ENCODE measurements around the gene RBM5.

RBM5 gene

GRCh38 chr3:50050361-50050760 lies 38.4 kb upstream of the RBM5 start:
- H3K4me1 ChIP-seq (ENCODE audit: insufficient read depth, low read length, poor library complexity, severe bottlenecking), result peaks cover 9% of the 10 kb centered on the region
- TF ChIP-seq EZH2phosphoT487 (IDR thresholded peaks at IDR 0.05; ENCODE audit: borderline replicate concordance) (no peak), CTCF (conservative IDR thresholded peaks at IDR 0.05; ENCODE audit: low read length) (no peak)
- no peaks in the 10 kb centered on the region for H3F3A ChIP-seq (ENCODE audit: low read depth)
- no peak overlapping the region for H3K4me3 ChIP-seq (ENCODE audit: low read length, poor library complexity, severe bottlenecking)
- H3K79me2 ChIP-seq (ENCODE audit: insufficient read depth, low read length), result no peaks in the 10 kb centered on the region
- no peak overlapping the region for H3K9ac ChIP-seq (ENCODE audit: low read depth, low read length, poor library complexity, severe bottlenecking)
- H3K9me3 ChIP-seq (ENCODE audit: insufficient read depth, low read depth, low read length), result no peaks in the 10 kb centered on the region
- H4K20me1 ChIP-seq (ENCODE audit: insufficient read depth, low read length, poor library complexity, severe bottlenecking), result no peaks in the 10 kb centered on the region
- no peak overlapping the region for H2AFZ ChIP-seq (ENCODE audit: low read length)
- peaks cover 69% of the 10 kb centered on the region for H3K36me3 ChIP-seq (ENCODE audit: insufficient read depth, low read length)
- peak overlapping the region; percentile 32 for H3K4me2 ChIP-seq (ENCODE audit: low read depth, low read length, poor library complexity, severe bottlenecking)
- no peaks in the 10 kb centered on the region for H3K27me3 ChIP-seq (ENCODE audit: insufficient read depth, low read length, poor library complexity, severe bottlenecking)
- H3K9me2 ChIP-seq (replicated peaks; ENCODE audit: low read depth, low read length), result no peaks in the 10 kb centered on the region

DNA sequence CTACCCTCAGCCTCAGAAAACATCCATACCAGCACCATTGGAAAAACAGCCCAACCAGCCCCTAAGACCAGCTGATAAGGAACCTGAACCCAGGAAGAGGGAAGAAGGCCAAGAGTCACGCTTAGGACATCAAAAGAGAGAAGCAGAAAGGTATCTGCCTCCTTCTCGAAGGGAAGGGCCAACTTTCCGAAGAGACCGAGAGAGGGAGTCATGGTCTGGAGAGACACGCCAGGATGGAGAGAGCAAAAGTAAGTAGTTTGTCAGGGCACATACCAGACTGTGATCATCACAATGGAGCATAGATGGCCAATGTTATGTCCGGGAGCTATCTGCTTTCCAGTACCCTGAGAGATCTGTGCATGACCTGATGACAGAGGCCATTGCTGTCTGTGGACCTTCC lies 31.0 kb upstream of the RBM5 start:
- Histone ChIP-seq H3K9me3 (ENCODE audit: insufficient read depth, low read depth, low read length) (no peaks in the 10 kb centered on the region), H3K9ac (ENCODE audit: low read depth, low read length, poor library complexity, severe bottlenecking) (no peak overlapping the region), H3K4me1 (ENCODE audit: insufficient read depth, low read length, poor library complexity, severe bottlenecking) (no peaks in the 10 kb centered on the region), H3K27me3 (ENCODE audit: insufficient read depth, low read length, poor library complexity, severe bottlenecking) (no peaks in the 10 kb centered on the region), H3K9me2 (replicated peaks; ENCODE audit: low read depth, low read length) (no peaks in the 10 kb centered on the region), H3K4me2 (ENCODE audit: low read depth, low read length, poor library complexity, severe bottlenecking) (no peak overlapping the region), H3K36me3 (ENCODE audit: insufficient read depth, low read length) (peaks cover 82% of the 10 kb centered on the region; the same call in 1 of the 2 replicates), H3K4me3 (ENCODE audit: low read length, poor library complexity, severe bottlenecking) (no peak overlapping the region), H4K20me1 (ENCODE audit: insufficient read depth, low read length, poor library complexity, severe bottlenecking) (no peaks in the 10 kb centered on the region), H3F3A (ENCODE audit: low read depth) (no peaks in the 10 kb centered on the region), H3K79me2 (ENCODE audit: insufficient read depth, low read length) (no peaks in the 10 kb centered on the region), H2AFZ (ENCODE audit: low read length) (no peak overlapping the region)
- TF ChIP-seq EZH2phosphoT487 (IDR thresholded peaks at IDR 0.05; ENCODE audit: borderline replicate concordance) (no peak), CTCF (conservative IDR thresholded peaks at IDR 0.05; ENCODE audit: low read length) (no peak)

DNA sequence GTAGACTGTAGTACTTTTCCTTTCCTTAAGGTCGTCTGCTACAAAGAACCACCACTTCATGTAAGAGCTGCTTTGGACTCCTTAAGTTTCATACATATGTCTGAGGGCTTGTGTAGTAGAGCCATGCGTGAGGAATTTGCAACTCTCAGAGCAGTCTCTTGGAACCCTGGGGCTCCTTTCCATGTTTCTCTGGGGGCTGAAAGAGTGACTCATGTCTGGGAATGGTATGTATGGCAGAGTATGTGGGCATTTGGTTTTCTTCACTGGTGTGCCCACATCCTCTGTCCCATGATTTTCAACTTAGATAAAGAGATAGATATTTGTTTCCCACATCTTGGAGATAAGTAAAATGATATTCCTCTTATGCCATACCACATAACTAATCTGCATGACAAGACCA lies 20.6 kb upstream of the RBM5 start:
- no peak for TF ChIP-seq CTCF (conservative IDR thresholded peaks at IDR 0.05; ENCODE audit: low read length)
- TF ChIP-seq EZH2phosphoT487 (IDR thresholded peaks at IDR 0.05; ENCODE audit: borderline replicate concordance), result no peak
- Histone ChIP-seq H3K4me1 (ENCODE audit: insufficient read depth, low read length, poor library complexity, severe bottlenecking) (no peaks in the 10 kb centered on the region), H3F3A (ENCODE audit: low read depth) (no peaks in the 10 kb centered on the region), H2AFZ (ENCODE audit: low read length) (no peak overlapping the region), H3K79me2 (ENCODE audit: insufficient read depth, low read length) (no peaks in the 10 kb centered on the region), H3K9ac (ENCODE audit: low read depth, low read length, poor library complexity, severe bottlenecking) (no peak overlapping the region), H3K4me2 (ENCODE audit: low read depth, low read length, poor library complexity, severe bottlenecking) (no peak overlapping the region), H3K27me3 (ENCODE audit: insufficient read depth, low read length, poor library complexity, severe bottlenecking) (no peaks in the 10 kb centered on the region), H3K36me3 (ENCODE audit: insufficient read depth, low read length) (peaks cover 93% of the 10 kb centered on the region), H4K20me1 (ENCODE audit: insufficient read depth, low read length, poor library complexity, severe bottlenecking) (no peaks in the 10 kb centered on the region), H3K9me3 (ENCODE audit: insufficient read depth, low read depth, low read length) (no peaks in the 10 kb centered on the region), H3K4me3 (ENCODE audit: low read length, poor library complexity, severe bottlenecking) (no peak overlapping the region), H3K9me2 (replicated peaks; ENCODE audit: low read depth, low read length) (no peaks in the 10 kb centered on the region)

Data from Loucy (cell line).